ENCODE measurements around the gene PCDHGB1. TPM values are rescaled to one million over a fixed set of nuclear protein-coding genes. Genes with fewer than 3 reads are reported as not detected.
A peak's percentile ranks its signal among the peaks of the same experiment; 100 is the strongest.

Gene PCDHGB1
- total RNA-seq, 1 experiment from 2014 or later: 5.6 TPM

- no peak for TF ChIP-seq PREB (CRISPR knock-in tag; IDR thresholded peaks at IDR 0.05; ENCODE audit: borderline replicate concordance)
- no peak for TF ChIP-seq GRHL2 (CRISPR knock-in tag; IDR thresholded peaks at IDR 0.05; ENCODE audit: insufficient replicate concordance, severe bottlenecking)
- TF ChIP-seq SOX15 (CRISPR knock-in tag; IDR thresholded peaks at IDR 0.05): no peak
- no peak for TF ChIP-seq ZNF425 (CRISPR knock-in tag; conservative IDR thresholded peaks at IDR 0.05)
- TF ChIP-seq IRF1 (CRISPR knock-in tag; IDR thresholded peaks at IDR 0.05): no peak
- no peak for TF ChIP-seq RELA (CRISPR knock-in tag; IDR thresholded peaks at IDR 0.05; ENCODE audit: borderline replicate concordance)
- no peak for TF ChIP-seq ZNF396 (CRISPR knock-in tag; IDR thresholded peaks at IDR 0.05; ENCODE audit: borderline replicate concordance)
- TF ChIP-seq JUN (CRISPR knock-in tag; IDR thresholded peaks at IDR 0.05): no peak
- TF ChIP-seq ERG (CRISPR knock-in tag; IDR thresholded peaks at IDR 0.05): no peak
- no peak for TF ChIP-seq NFYB (CRISPR knock-in tag; conservative IDR thresholded peaks at IDR 0.05; ENCODE audit: low read depth)
- no peak for TF ChIP-seq FOXJ3 (CRISPR knock-in tag; IDR thresholded peaks at IDR 0.05; ENCODE audit: borderline replicate concordance)
- no peak for TF ChIP-seq CREM (CRISPR knock-in tag; IDR thresholded peaks at IDR 0.05)
- no peak for TF ChIP-seq FOXP1 (CRISPR knock-in tag; IDR thresholded peaks at IDR 0.05; ENCODE audit: borderline replicate concordance)
- no peak for TF ChIP-seq ZNF232 (CRISPR knock-in tag; IDR thresholded peaks at IDR 0.05)
- TF ChIP-seq ZNF121 (CRISPR knock-in tag; IDR thresholded peaks at IDR 0.05): no peak
- TF ChIP-seq CTCF (IDR thresholded peaks at IDR 0.05): no peak
These were observed 30.2 kb upstream of the PCDHGB1 start (continued) for GRCh38 chr5:141319699-141320098.

- peak within 1 kb of the TSS; percentile 99 for H3K27ac Mint-ChIP-seq
- TF ChIP-seq FOXP4 (CRISPR knock-in tag; IDR thresholded peaks at IDR 0.05) (peak; percentile 64; the same call in 1 of the 2 replicates), ARID4B (CRISPR knock-in tag; IDR thresholded peaks at IDR 0.05; ENCODE audit: borderline replicate concordance) (peak; percentile 92), JUN (CRISPR knock-in tag; IDR thresholded peaks at IDR 0.05) (peak; percentile 57; the same call in 1 of the 2 replicates), IRF2 (CRISPR knock-in tag; IDR thresholded peaks at IDR 0.05; ENCODE audit: borderline replicate concordance, low read depth) (no peak; the same call in 1 of the 2 replicates), ZNF219 (CRISPR knock-in tag; IDR thresholded peaks at IDR 0.05; ENCODE audit: borderline replicate concordance) (no peak)
These were observed 29.4 kb upstream of the PCDHGB1 start, which contains the start of gene TAF7 for GRCh38 chr5:141320225-141321169. TSS of gene TAF7 (minus strand) at chr5:141320784. CDS start at chr5:141320044, 740 bp downstream.

More at GRCh38 chr5:141320225-141321169, 29.4 kb upstream of the PCDHGB1 start, which contains the start of gene TAF7:
- peaks cover 24% of the 10 kb centered on the region for H3K27me3 Mint-ChIP-seq (ENCODE audit: low read depth)
- peaks cover 33% of the 10 kb centered on the region for H3K9me3 Mint-ChIP-seq
- CTCF ChIA-PET: interaction anchor here (0.5 to 4.9 kb wide), 43 partner anchors 9 to 316 kb away, joined by 3 to 46 read pairs (median 5); partner anchors contain the start of genes HDAC3, PCDHB10, PCDHB11 and PCDHB12
- DNase-seq (ENCODE audit: low spot score) (peak; percentile 95), ATAC-seq (peak; percentile 94)
- peaks cover 46% of the 10 kb centered on the region for H3K36me3 Mint-ChIP-seq
- H3K4me1 Mint-ChIP-seq: peaks cover 24% of the 10 kb centered on the region
- POLR2A ChIA-PET: interaction anchor here (0.6 to 1.6 kb wide), 9 partner anchors 10 to 237 kb away, joined by 3 to 8 read pairs (median 4); partner anchors contain the start of genes PCDHB15, PCDHB2, PCDHGA1 and PCDHGA2
- H3K4me3 Mint-ChIP-seq: peak within 1 kb of the TSS; percentile 99

Measured in WTC11 (cell line).